HepG2 (cell line): ENCODE results near the gene BMX. TPM values are rescaled to one million over a fixed set of nuclear protein-coding genes. Genes with fewer than 3 reads are reported as not detected.

ENCODE experiments used
- ATAC-seq: fragments of 200-7000 bp; cut with Tn5 transposase; 3 replicates; pipeline ENCODE4 v1.9.1; 2020; ENCODE audit warnings: mild to moderate bottlenecking, moderate library complexity
- BruUV-seq: library from RNA; stranded (reverse); fragments of 400-500 nt; replicated peaks from 2 replicates; lab custom pipeline; 2021; lab: Mats Ljungman, UMichigan
- CTCF ChIA-PET: fragments of 300-600 bp; formaldehyde crosslinking; extraction: SDS; loops from one replicate; lab custom pipeline; 2021; ENCODE audit warnings: low total read pairs, inconsistent platforms, low intra/inter-chr PET ratio; lab: Yijun Ruan, JAX
- POLR2A ChIA-PET: fragments of 350-600 bp; sonication (Branson Sonifier 250); formaldehyde crosslinking; loops from one replicate; lab custom pipeline; 2020; ENCODE audit warnings: antibody characterized with exemption, inconsistent platforms; lab: Yijun Ruan, JAX
- DNase-seq: peaks from one replicate; pipeline ENCODE4 v3.0.0-alpha.2; 2015; ENCODE audit warnings: low spot score
- FAIRE-seq: peaks from 3 replicates; lab custom pipeline; 2011; peaks lifted over from hg19 to GRCh38; lab: Jason Lieb, UNC
- H2AFZ ChIP-seq: one replicate; pipeline ENCODE4 v1.6.1; 2011; ENCODE audit warnings: low read length, inconsistent platforms
- H3K27ac ChIP-seq: fragments of 300-600 bp; 3 replicates; pipeline ENCODE4 v1.8.0; 2011; ENCODE audit warnings: mixed run types, mild to moderate bottlenecking, mixed read lengths, low read length, inconsistent platforms; ENCODE audit not compliant: insufficient read depth; ENCODE audit errors: extremely low read length
- H3K27me3 ChIP-seq, 2 experiments: fragments of 200-600 bp in 1 of 2; 2 replicates in 1 of 2; 3 replicates in 1 of 2; pipeline versions ENCODE4 v1.6.0 to v1.8.0; 2011; ENCODE audit warnings: low read length in 2 of 2, mild to moderate bottlenecking in 2 of 2, moderate library complexity in 2 of 2, inconsistent platforms in 1 of 2; ENCODE audit not compliant: insufficient read depth in 2 of 2, control insufficient read depth in 1 of 2
- H3K36me3 ChIP-seq, 2 experiments: fragments of 200-600 bp in 1 of 2; replicated peaks in 1 of 2; 2 replicates in 1 of 2; 3 replicates in 1 of 2; pipeline versions ENCODE4 v1.5.1 to v1.8.0; 2011; ENCODE audit warnings: low read length in 2 of 2, inconsistent platforms in 1 of 2; ENCODE audit not compliant: insufficient read depth in 2 of 2, control insufficient read depth in 1 of 2
- H3K4me1 ChIP-seq: 2 replicates; pipeline ENCODE4 v1.5.1; 2012; ENCODE audit warnings: low read length, inconsistent platforms; ENCODE audit not compliant: insufficient read depth
- H3K4me2 ChIP-seq: 2 replicates; pipeline ENCODE4 v1.6.0; 2011; ENCODE audit warnings: low read depth, low read length, inconsistent platforms
- H3K4me3 ChIP-seq, 3 experiments: fragments of 200-600 bp in 1 of 3; sonication (generic), shearing (Covaris generic) in 1 of 3; replicated peaks in 1 of 3; 2 replicates each; pipeline ENCODE4 v1.5.1; 2011 to 2016; ENCODE audit warnings: low read length in 3 of 3, inconsistent platforms in 2 of 3, low read depth in 2 of 3, mild to moderate bottlenecking in 2 of 3, control low read depth in 1 of 3, mixed read lengths in 1 of 3; ENCODE audit not compliant: insufficient read depth in 1 of 3
- H3K79me2 ChIP-seq: one replicate; pipeline ENCODE4 v1.6.1; 2011; ENCODE audit warnings: low read length, inconsistent platforms; ENCODE audit not compliant: insufficient read depth
- H3K9ac ChIP-seq: 2 replicates; pipeline ENCODE4 v1.6.0; 2011; ENCODE audit warnings: mild to moderate bottlenecking, low read depth, low read length, inconsistent platforms; ENCODE audit not compliant: insufficient read depth
- H3K9me3 ChIP-seq: 2 replicates; pipeline ENCODE4 v1.5.1; 2012; ENCODE audit warnings: mild to moderate bottlenecking, low read length
- H4K20me1 ChIP-seq: 2 replicates; pipeline ENCODE4 v1.6.0; 2011; ENCODE audit warnings: inconsistent platforms, mild to moderate bottlenecking, low read length, moderate library complexity; ENCODE audit not compliant: insufficient read depth
- CBX1 ChIP-seq: IDR thresholded peaks from one replicate; pipeline ENCODE4 v1.6.1; 2016; ENCODE audit warnings: antibody characterized with exemption, low read depth
- DNMT3B ChIP-seq: conservative IDR thresholded peaks from 2 replicates; pipeline ENCODE4 v1.6.1; 2016; ENCODE audit warnings: missing biosample characterization, control low read depth
- MEF2D ChIP-seq: sonication (generic); formaldehyde crosslinking; IDR thresholded peaks from 2 replicates; pipeline ENCODE4 v1.5.1; 2020; ENCODE audit warnings: mild to moderate bottlenecking, missing genetic modification reagents
- RFXAP ChIP-seq: sonication (generic); formaldehyde crosslinking; IDR thresholded peaks from 2 replicates; pipeline ENCODE4 v1.4.0; 2020; ENCODE audit warnings: missing genetic modification reagents, borderline replicate concordance
- SIX4 ChIP-seq: sonication (generic); formaldehyde crosslinking; IDR thresholded peaks from 2 replicates; pipeline ENCODE4 v1.4.0; 2020; ENCODE audit warnings: missing genetic modification reagents
- SP1 ChIP-seq, 2 experiments: fragments of 450-650 bp in 1 of 2; sonication (generic) in 1 of 2; formaldehyde crosslinking in 1 of 2; IDR thresholded peaks; 2 replicates each; pipeline versions ENCODE4 v1.4.0 to v1.6.1; 2016 to 2020; ENCODE audit warnings: missing genetic modification reagents in 1 of 2
- TCF7L2 ChIP-seq: IDR thresholded peaks from 2 replicates; pipeline ENCODE4 v1.6.1; 2011; ENCODE audit warnings: mild to moderate bottlenecking, low read depth, low read length, moderate library complexity
- ZFY ChIP-seq: sonication (generic); formaldehyde crosslinking; IDR thresholded peaks from 2 replicates; pipeline ENCODE4 v1.4.0; 2020; ENCODE audit warnings: missing genetic modification reagents
- ZMYM2 ChIP-seq: sonication (generic); formaldehyde crosslinking; IDR thresholded peaks from 2 replicates; pipeline ENCODE4 v1.8.0; 2022; ENCODE audit warnings: mild to moderate bottlenecking, missing genetic modification reagents
- ZMYM4 ChIP-seq: sonication (generic); formaldehyde crosslinking; IDR thresholded peaks from 2 replicates; pipeline ENCODE4 v1.8.1; 2023; ENCODE audit warnings: mild to moderate bottlenecking, missing genetic modification reagents
- ZNF230 ChIP-seq: sonication (generic); formaldehyde crosslinking; IDR thresholded peaks from 2 replicates; pipeline ENCODE4 v1.4.0; 2020; ENCODE audit warnings: mild to moderate bottlenecking, missing genetic modification reagents
- ZNF329 ChIP-seq: sonication (generic); formaldehyde crosslinking; IDR thresholded peaks from 2 replicates; pipeline ENCODE4 v1.9.0; 2021; ENCODE audit warnings: low read depth, mild to moderate bottlenecking, missing genetic modification reagents
- ZNF550 ChIP-seq: sonication (generic); formaldehyde crosslinking; IDR thresholded peaks from 2 replicates; pipeline ENCODE4 v1.4.0; 2020; ENCODE audit warnings: mild to moderate bottlenecking, missing genetic modification reagents, borderline replicate concordance
- ZNF782 ChIP-seq: sonication (generic); formaldehyde crosslinking; IDR thresholded peaks from 2 replicates; pipeline ENCODE4 v1.4.0; 2020; ENCODE audit warnings: missing genetic modification reagents, mild to moderate bottlenecking, borderline replicate concordance
- WGBS: methylation state at CpG from one replicate; pipeline ENCODE4 v1.1.6; 2017; ENCODE audit warnings: low lambda C conversion rate; 5-methylcytosine and 5-hydroxymethylcytosine counted together
- in situ Hi-C: cut with HindIII; loops from 2 replicates; pipeline ENCODE4 v1.10.0; 2017; ENCODE audit warnings: low pct_unique_long_range_greater_than_20kb; ENCODE audit not compliant: extremely low pct_ligation_motif_present
- intact Hi-C: fragments of 100-400 bp; cut with micrococcal nuclease; formaldehyde crosslinking; loops from one replicate; pipeline ENCODE4 v1.10.0; 2022; ENCODE audit not compliant: unreplicated experiment
- polyA plus RNA-seq, 8 experiments: library from polyadenylated mRNA; depleted of rRNA in 3 of 8; stranded (reverse) in 7 of 8; unstranded in 1 of 8; fragments of >200 nt; fragmentation: Illumina TruSeq in 4 of 8; extraction: Trizol in 4 of 8; gene quantifications; 2 replicates each; pipeline versions ENCODE4 v1.2.1 to v1.2.3, GENCODE V29; 2011 to 2016; ENCODE audit warnings: low read depth in 4 of 8, missing spikeins in 1 of 8, mixed read lengths in 1 of 8; ENCODE audit not compliant: insufficient read depth in 1 of 8
- total RNA-seq, 5 experiments: library from RNA; depleted of rRNA; stranded (reverse); fragments of >200 nt; fragmentation: Illumina TruSeq; extraction: Trizol; gene quantifications; 2 replicates each; pipeline ENCODE4 v1.2.3, GENCODE V29; 2016; ENCODE audit warnings: low read depth in 1 of 5
- TF ChIP-seq, protein P1 (sequence below): sonication (generic); formaldehyde crosslinking; conservative IDR thresholded peaks from 2 replicates; pipeline ENCODE4 v1.4.0; 2020; ENCODE audit warnings: missing genetic modification reagents
- TF ChIP-seq, protein P2 (sequence below): sonication (generic); formaldehyde crosslinking; IDR thresholded peaks from 2 replicates; pipeline ENCODE4 v1.5.0; 2020; ENCODE audit warnings: mild to moderate bottlenecking, missing genetic modification reagents
- TF ChIP-seq, protein P3 (sequence below): sonication (generic); formaldehyde crosslinking; IDR thresholded peaks from 2 replicates; pipeline ENCODE4 v1.4.0; 2020; ENCODE audit warnings: mild to moderate bottlenecking, missing genetic modification reagents

BMX gene
- total and polyA plus RNA-seq, 2 of the 13 experiments (the other 11 are each of a cell fraction or from before 2014, with no cell fraction given) = not detected

DNA sequence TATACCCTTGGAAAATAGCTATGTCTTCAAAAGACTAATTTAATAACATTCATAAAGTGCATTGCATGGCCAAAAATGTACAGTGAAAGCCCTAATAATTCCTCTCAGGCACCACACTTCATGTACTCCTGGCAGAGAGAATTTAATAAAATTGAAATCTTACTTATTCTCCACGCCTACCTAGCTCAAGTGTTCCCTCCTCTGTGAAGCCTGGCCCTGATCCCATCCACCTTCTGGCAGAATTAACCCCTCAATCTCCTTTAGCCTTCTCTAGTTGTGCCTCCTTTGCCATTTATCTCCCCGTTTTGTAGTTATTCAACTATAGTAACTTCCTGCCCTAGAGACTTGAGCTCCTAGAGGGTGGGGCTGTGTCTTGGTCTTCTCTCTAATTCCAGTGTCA is 73.4 kb downstream of the BMX start:
- no peak for FAIRE-seq
- ChIA-PET POLR2A (no interaction called here), CTCF (no interaction called here)
- H3K4me3 ChIP-seq = no peak overlapping the region
- H3K79me2 ChIP-seq = no peaks in the 10 kb centered on the region
- H3K27me3 ChIP-seq = no peaks in the 10 kb centered on the region
- H3K9ac ChIP-seq = no peak overlapping the region
- ATAC-seq = no peak
- H3K27ac ChIP-seq = no peak overlapping the region
- intact Hi-C loops (no loop called here), in situ Hi-C loops (no loop called here)
- H4K20me1 ChIP-seq = no peaks in the 10 kb centered on the region
- 8% methylated on average over 2 of the region's 2 CpGs for WGBS
- no peak for DNase-seq
- H3K4me2 ChIP-seq = no peak overlapping the region
- no peaks in the 10 kb centered on the region for H3K9me3 ChIP-seq
- no TSS peak for BruUV-seq
- no peak for TF ChIP-seq SP1 (IDR thresholded peaks at IDR 0.05)
- TF ChIP-seq SP1 (CRISPR knock-in tag; IDR thresholded peaks at IDR 0.05) = no peak
- TF ChIP-seq, protein P1, sequence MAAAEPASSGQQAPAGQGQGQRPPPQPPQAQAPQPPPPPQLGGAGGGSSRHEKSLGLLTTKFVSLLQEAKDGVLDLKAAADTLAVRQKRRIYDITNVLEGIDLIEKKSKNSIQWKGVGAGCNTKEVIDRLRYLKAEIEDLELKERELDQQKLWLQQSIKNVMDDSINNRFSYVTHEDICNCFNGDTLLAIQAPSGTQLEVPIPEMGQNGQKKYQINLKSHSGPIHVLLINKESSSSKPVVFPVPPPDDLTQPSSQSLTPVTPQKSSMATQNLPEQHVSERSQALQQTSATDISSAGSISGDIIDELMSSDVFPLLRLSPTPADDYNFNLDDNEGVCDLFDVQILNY (CRISPR knock-in tag) = no peak
- no peak for TF ChIP-seq ZNF550 (CRISPR knock-in tag)
- TF ChIP-seq, protein P2, sequence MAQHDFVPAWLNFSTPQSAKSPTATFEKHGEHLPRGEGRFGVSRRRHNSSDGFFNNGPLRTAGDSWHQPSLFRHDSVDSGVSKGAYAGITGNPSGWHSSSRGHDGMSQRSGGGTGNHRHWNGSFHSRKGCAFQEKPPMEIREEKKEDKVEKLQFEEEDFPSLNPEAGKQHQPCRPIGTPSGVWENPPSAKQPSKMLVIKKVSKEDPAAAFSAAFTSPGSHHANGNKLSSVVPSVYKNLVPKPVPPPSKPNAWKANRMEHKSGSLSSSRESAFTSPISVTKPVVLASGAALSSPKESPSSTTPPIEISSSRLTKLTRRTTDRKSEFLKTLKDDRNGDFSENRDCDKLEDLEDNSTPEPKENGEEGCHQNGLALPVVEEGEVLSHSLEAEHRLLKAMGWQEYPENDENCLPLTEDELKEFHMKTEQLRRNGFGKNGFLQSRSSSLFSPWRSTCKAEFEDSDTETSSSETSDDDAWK (CRISPR knock-in tag) = no peak
- TF ChIP-seq MEF2D (CRISPR knock-in tag) = no peak
- no peak for TF ChIP-seq ZFY
- TF ChIP-seq ZNF782 (CRISPR knock-in tag) = no peak
- TF ChIP-seq SIX4 (CRISPR knock-in tag) = no peak
- TF ChIP-seq CBX1 = no peak
- no peak for TF ChIP-seq RFXAP (CRISPR knock-in tag)
- TF ChIP-seq ZMYM4 (CRISPR knock-in tag) = no peak
- TF ChIP-seq ZNF329 (CRISPR knock-in tag) = no peak
- TF ChIP-seq DNMT3B = no peak
- no peak for TF ChIP-seq TCF7L2
- TF ChIP-seq, protein P3, sequence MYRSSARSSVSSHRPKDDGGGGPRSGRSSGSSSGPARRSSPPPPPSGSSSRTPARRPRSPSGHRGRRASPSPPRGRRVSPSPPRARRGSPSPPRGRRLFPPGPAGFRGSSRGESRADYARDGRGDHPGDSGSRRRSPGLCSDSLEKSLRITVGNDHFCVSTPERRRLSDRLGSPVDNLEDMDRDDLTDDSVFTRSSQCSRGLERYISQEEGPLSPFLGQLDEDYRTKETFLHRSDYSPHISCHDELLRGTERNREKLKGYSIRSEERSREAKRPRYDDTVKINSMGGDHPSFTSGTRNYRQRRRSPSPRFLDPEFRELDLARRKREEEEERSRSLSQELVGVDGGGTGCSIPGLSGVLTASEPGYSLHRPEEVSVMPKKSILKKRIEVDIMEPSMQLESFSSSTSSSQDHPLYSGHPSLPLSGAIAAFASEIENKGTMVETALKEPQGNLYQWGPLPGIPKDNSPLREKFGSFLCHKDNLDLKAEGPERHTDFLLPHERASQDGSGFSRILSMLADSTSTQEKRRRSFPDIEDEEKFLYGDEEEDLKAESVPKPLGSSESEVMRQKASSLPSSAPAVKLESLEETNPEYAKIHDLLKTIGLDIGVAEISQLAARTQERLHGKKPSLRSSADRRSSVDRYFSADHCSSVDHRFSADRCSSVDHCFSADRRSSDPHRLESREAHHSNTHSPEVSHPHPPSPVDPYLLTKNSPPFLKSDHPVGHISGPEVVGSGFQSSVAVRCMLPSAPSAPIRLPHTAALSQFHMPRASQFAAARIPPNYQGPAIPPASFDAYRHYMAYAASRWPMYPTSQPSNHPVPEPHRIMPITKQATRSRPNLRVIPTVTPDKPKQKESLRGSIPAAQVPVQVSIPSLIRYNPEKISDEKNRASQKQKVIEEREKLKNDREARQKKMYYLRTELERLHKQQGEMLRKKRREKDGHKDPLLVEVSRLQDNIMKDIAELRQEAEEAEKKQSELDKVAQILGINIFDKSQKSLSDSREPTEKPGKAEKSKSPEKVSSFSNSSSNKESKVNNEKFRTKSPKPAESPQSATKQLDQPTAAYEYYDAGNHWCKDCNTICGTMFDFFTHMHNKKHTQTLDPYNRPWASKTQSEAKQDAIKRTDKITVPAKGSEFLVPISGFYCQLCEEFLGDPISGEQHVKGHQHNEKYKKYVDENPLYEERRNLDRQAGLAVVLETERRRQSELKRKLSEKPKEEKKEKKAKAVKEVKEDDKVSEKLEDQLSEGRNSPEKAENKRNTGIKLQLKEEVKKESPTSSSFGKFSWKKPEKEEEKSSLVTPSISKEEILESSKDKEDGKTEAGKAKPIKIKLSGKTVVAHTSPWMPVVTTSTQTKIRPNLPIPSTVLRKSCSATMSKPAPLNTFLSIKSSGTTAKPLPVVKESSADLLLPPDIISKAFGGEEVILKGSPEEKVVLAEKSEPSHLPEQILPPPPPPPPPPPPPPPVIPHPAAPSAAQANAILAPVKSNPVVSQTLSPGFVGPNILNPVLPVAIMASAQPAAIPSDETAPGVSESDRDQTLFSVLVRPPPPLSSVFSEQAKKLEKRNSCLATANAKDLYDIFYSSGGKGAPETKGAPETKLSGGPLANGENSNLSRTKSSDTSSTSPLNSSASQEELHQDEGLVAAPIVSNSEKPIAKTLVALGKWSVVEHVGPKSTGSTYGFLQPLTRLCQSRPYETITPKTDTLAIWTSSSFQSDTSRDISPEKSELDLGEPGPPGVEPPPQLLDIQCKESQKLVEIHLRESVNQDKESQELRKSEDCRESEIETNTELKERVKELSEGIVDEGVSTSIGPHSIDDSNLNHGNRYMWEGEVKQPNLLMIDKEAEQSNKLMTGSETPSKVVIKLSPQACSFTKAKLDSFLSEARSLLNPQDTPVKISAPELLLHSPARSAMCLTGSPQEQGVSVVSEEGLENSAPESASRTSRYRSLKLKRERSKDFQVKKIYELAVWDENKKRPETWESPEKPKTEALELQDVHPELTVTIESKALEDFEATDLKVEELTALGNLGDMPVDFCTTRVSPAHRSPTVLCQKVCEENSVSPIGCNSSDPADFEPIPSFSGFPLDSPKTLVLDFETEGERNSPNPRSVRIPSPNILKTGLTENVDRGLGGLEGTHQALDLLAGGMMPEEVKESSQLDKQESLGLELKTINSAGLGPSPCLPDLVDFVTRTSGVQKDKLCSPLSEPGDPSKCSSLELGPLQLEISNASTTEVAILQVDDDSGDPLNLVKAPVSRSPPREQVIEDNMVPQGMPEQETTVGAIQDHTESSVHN (CRISPR knock-in tag) = no peak
- no peak for TF ChIP-seq ZNF230 (CRISPR knock-in tag)
- no peak for TF ChIP-seq ZMYM2 (CRISPR knock-in tag)
- H3K36me3 ChIP-seq = no peaks in the 10 kb centered on the region
- 0 out of 2 replicates have a peak, but pooled peaks cover 7% of the 10 kb centered on the region for H3K4me1 ChIP-seq
- H2AFZ ChIP-seq = no peak overlapping the region
